CD4-positive, alpha-beta T cell (primary cell): ENCODE results near the gene CHD5. TPM values are rescaled to one million over a fixed set of nuclear protein-coding genes. Genes with fewer than 3 reads are reported as not detected.
A peak's percentile ranks its signal among the peaks of the same experiment; 100 is the strongest.

Experiments
- ATAC-seq: fragments of 200-7000 bp; cut with Tn5 transposase; one replicate; pipeline ENCODE4 v1.10.0; 2022; ENCODE audit warnings: mild to moderate bottlenecking; ENCODE audit not compliant: poor library complexity
- CTCF ChIA-PET: fragments of 350-600 bp; sonication (Branson Sonifier 250); formaldehyde crosslinking; loops from one replicate; lab custom pipeline; 2021; ENCODE audit warnings: antibody characterized with exemption, inconsistent platforms; lab: Charles Lee
- POLR2A ChIA-PET: fragments of 350-600 bp; sonication (Branson Sonifier 250); formaldehyde crosslinking; loops from one replicate; lab custom pipeline; 2021; ENCODE audit warnings: antibody characterized with exemption, inconsistent platforms; lab: Charles Lee
- DNase-seq, 14 experiments: peaks; one replicate each; pipeline ENCODE4 v3.0.0-alpha.2; 2013 to 2020; ENCODE audit warnings: mixed read lengths in 2 of 14
- H3K27ac ChIP-seq, 2 donors: one replicate each; pipeline versions ENCODE4 v1.5.1 to v1.7.0; 2013; ENCODE audit warnings: low read length in 2 of 2, low read depth in 1 of 2, mild to moderate bottlenecking in 1 of 2
- H3K27me3 ChIP-seq, 2 experiments: 1 replicate in 1 of 2; 2 replicates in 1 of 2; pipeline versions ENCODE4 v1.6.1 to v1.7.0; 2013; ENCODE audit warnings: low read length in 2 of 2, control low read depth in 1 of 2, mild to moderate bottlenecking in 1 of 2, moderate library complexity in 1 of 2; ENCODE audit not compliant: insufficient read depth in 2 of 2, control insufficient read depth in 1 of 2
- H3K36me3 ChIP-seq: one replicate; pipeline ENCODE4 v1.6.1; 2013; ENCODE audit warnings: low read length, control low read depth; ENCODE audit not compliant: insufficient read depth
- H3K4me1 ChIP-seq: one replicate; pipeline ENCODE4 v1.6.1; 2013; ENCODE audit warnings: low read length, control low read depth; ENCODE audit not compliant: insufficient read depth
- H3K4me3 ChIP-seq: one replicate; pipeline ENCODE4 v1.5.1; 2013; ENCODE audit warnings: mild to moderate bottlenecking, low read length, moderate library complexity
- H3K9me3 ChIP-seq, 2 experiments: 1 replicate in 1 of 2; 2 replicates in 1 of 2; pipeline versions ENCODE4 v1.6.1 to v1.7.0; 2013; ENCODE audit warnings: low read length in 2 of 2, mild to moderate bottlenecking in 2 of 2, control low read depth in 1 of 2, moderate library complexity in 1 of 2; ENCODE audit not compliant: control insufficient read depth in 1 of 2, insufficient read depth in 1 of 2
- H3K27ac Mint-ChIP-seq: one replicate; pipeline ENCODE4 v1.8.0; 2020; ENCODE audit warnings: mixed read lengths
- H3K27me3 Mint-ChIP-seq: one replicate; pipeline ENCODE4 v1.8.0; 2021; ENCODE audit warnings: mixed read lengths
- H3K36me3 Mint-ChIP-seq: one replicate; pipeline ENCODE4 v1.8.0; 2021; ENCODE audit warnings: low read depth, mixed read lengths
- H3K4me1 Mint-ChIP-seq: one replicate; pipeline ENCODE4 v1.8.0; 2021; ENCODE audit warnings: low read depth, mixed read lengths
- H3K4me3 Mint-ChIP-seq: one replicate; pipeline ENCODE4 v1.8.0; 2020; ENCODE audit warnings: mild to moderate bottlenecking, mixed read lengths
- H3K9me3 Mint-ChIP-seq: one replicate; pipeline ENCODE4 v1.8.0; 2020; ENCODE audit warnings: mixed read lengths
- CTCF ChIP-seq: fragments of 200-600 bp; IDR thresholded peaks from one replicate; pipeline ENCODE4 v1.8.0; 2022; ENCODE audit warnings: antibody characterized with exemption, mild to moderate bottlenecking
- intact Hi-C, 2 experiments: fragments of 100-400 bp; cut with DNase I in 1 of 2; cut with micrococcal nuclease in 1 of 2; formaldehyde crosslinking; loops; one replicate each; pipeline versions ENCODE4 v1.15.1 to v1.9.0; 2023 to 2025; cut with DNase I, micrococcal nuclease
- total RNA-seq, 174 experiments: library from RNA in 2 of 174; stranded (reverse) in 2 of 174; gene quantifications; one replicate each; pipeline ENCODE4 v1.2.3 and lab custom pipeline; 2021 to 2026

CHD5 gene
- total RNA-seq, 2 experiments from 2014 or later, result 0.25 to 0.34 TPM

GRCh38 chr1:6207075-6207885 lies 27.2 kb upstream of the CHD5 start:
- POLR2A ChIA-PET, result interaction anchor here (1.8 kb wide), 1 partner anchor 29 kb away, joined by 5 read pairs; the partner anchor contains the start of gene ICMT
- intact Hi-C loops, result loop anchor here in 1 of 2 experiments (10.0 kb wide), 2 partner anchors 182 to 498 kb away; partner anchors contain the start of gene DNAJC11

GRCh38 chr1:6206520-6206855 lies 26.4 kb upstream of the CHD5 start:
- peak overlapping the region; percentile 71 for H3K4me3 ChIP-seq
- H3K4me1 ChIP-seq, result peaks cover 41% of the 10 kb centered on the region
- no peaks in the 10 kb centered on the region for H3K9me3 ChIP-seq
- Mint-ChIP-seq H3K36me3 (no peaks in the 10 kb centered on the region), H3K4me1 (peaks cover 13% of the 10 kb centered on the region), H3K4me3 (peak overlapping the region; percentile 62), H3K27ac (no peak overlapping the region), H3K9me3 (no peaks in the 10 kb centered on the region), H3K27me3 (peaks cover 15% of the 10 kb centered on the region)
- intact Hi-C loops, result loop anchor here in 1 of 2 experiments (10.0 kb wide), 2 partner anchors 182 to 498 kb away; partner anchors contain the start of gene DNAJC11
- POLR2A ChIA-PET, result interaction anchor here (1.8 kb wide), 1 partner anchor 30 kb away, joined by 5 read pairs; the partner anchor contains the start of gene ICMT
- ATAC-seq (no peak), DNase-seq (peak in 1 of 14 experiments; percentile 20)
- no peak overlapping the region for H3K27ac ChIP-seq
- CTCF ChIA-PET, result no interaction called here
- peaks cover 13 to 37% of the 10 kb centered on the region in 2 experiments for H3K27me3 ChIP-seq
- TF ChIP-seq CTCF, result no peak
- H3K36me3 ChIP-seq, result no peaks in the 10 kb centered on the region

More at GRCh38 chr1:6207075-6207885, 27.2 kb upstream of the CHD5 start:
- Histone ChIP-seq H3K36me3 (no peaks in the 10 kb centered on the region), H3K27ac (no peak overlapping the region), H3K27me3 (peaks cover 13 to 37% of the 10 kb centered on the region in 2 experiments), H3K4me1 (peaks cover 41% of the 10 kb centered on the region), H3K4me3 (no peak overlapping the region), H3K9me3 (no peaks in the 10 kb centered on the region)
- H3K4me3 Mint-ChIP-seq, result peak overlapping the region; percentile 62
- CTCF ChIA-PET, result no interaction called here
- DNase-seq (no peak), ATAC-seq (no peak)
- H3K36me3 Mint-ChIP-seq, result no peaks in the 10 kb centered on the region
- H3K27ac Mint-ChIP-seq, result no peak overlapping the region
- H3K27me3 Mint-ChIP-seq, result peaks cover 15% of the 10 kb centered on the region
- H3K4me1 Mint-ChIP-seq, result peaks cover 13% of the 10 kb centered on the region
- TF ChIP-seq CTCF, result no peak
- no peaks in the 10 kb centered on the region for H3K9me3 Mint-ChIP-seq

GRCh38 chr1:6205849-6206519 lies 25.9 kb upstream of the CHD5 start, which contains the start of gene RNF207:
Gene RNF207 (plus strand): TSS chr1:6206119. CDS start chr1:6206536, 417 bp downstream.
- POLR2A ChIA-PET, result interaction anchor here (1.8 kb wide), 1 partner anchor 30 kb away, joined by 5 read pairs; the partner anchor contains the start of gene ICMT
- H3K27ac ChIP-seq, result no peak within 1 kb of the TSS
- H3K4me3 ChIP-seq, result peak within 1 kb of the TSS; percentile 71
- Mint-ChIP-seq H3K27me3 (peaks cover 15% of the 10 kb centered on the region), H3K4me3 (peak within 1 kb of the TSS; percentile 87), H3K36me3 (no peaks in the 10 kb centered on the region), H3K27ac (no peak within 1 kb of the TSS), H3K9me3 (no peaks in the 10 kb centered on the region), H3K4me1 (peaks cover 14% of the 10 kb centered on the region)
- CTCF ChIA-PET, result no interaction called here
- ATAC-seq (peak; percentile 71), DNase-seq (peak in 12 of 14 experiments; percentile 22 to 82 (median 40))
- no peaks in the 10 kb centered on the region for H3K36me3 ChIP-seq
- intact Hi-C loops, result loop anchor here in 1 of 2 experiments (10.0 kb wide), 2 partner anchors 181 to 499 kb away; partner anchors contain the start of gene DNAJC11
- H3K27me3 ChIP-seq, result peaks cover 13 to 37% of the 10 kb centered on the region in 2 experiments
- TF ChIP-seq CTCF, result no peak
- peaks cover 41% of the 10 kb centered on the region for H3K4me1 ChIP-seq
- H3K9me3 ChIP-seq, result no peaks in the 10 kb centered on the region
